ENCODE data around the gene DSCAML1. TPM values are rescaled to one million over a fixed set of nuclear protein-coding genes. Genes with fewer than 3 reads are reported as not detected.
A peak's percentile ranks its signal among the peaks of the same experiment; 100 is the strongest.

Gene DSCAML1
- total RNA-seq, 1 experiment from 2014 or later = not detected

DNA sequence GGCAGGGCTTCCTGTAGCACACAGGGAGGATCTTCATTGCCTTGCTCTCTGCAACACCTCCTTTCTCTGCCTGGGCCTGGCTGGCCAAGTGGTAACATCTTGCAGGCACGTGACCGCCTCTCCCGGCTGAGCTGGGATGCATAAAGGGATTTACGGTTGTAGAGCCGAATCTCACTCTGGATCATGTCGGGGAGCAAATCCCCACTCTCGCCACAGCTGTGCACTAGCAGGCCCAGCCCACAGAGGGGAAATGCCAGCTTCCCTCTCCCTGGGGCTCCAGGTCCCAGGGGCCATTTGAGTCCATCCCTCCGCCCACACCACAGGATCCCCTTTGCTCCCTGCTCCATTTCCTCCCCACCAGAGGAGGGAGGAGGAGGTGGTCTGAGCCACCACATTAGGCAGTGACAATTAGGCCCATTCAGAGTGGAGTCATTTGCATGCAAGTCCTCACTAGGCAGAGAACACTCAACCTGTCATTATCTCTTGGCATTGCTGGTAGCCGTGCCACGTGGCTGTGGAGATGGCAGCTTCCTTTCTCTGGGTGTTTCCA, 196.7 kb downstream of the DSCAML1 start:
- H3K4me2 ChIP-seq (ENCODE audit: low read length) = no peak overlapping the region
- ChIA-PET POLR2A (no interaction called here), CTCF (no interaction called here)

DNA sequence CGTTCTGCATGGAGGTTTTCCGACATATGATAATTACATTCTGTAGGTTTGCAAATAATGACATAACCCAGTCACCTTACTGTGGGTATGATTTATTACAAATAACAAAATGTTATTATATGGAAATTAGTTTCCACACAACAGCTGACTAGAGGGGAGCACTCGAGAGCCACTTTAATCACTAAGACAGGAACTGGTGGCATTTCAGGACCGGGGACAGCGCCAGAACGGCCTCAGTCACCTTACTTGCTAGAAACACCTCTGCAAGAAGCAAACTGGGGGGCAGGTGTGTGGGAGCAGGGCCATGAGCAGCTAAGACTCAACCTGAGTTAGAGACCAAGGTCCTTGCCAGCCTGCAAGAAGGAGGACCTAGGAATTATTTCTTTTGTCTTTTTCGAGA, 199.9 kb downstream of the DSCAML1 start:
- ChIA-PET POLR2A (no interaction called here), CTCF (no interaction called here), RAD21 (ENCODE audit: low non-redundant PET in 1 of 2, low total read pairs in 2 of 2, uncharacterized antibody in 2 of 2, unreplicated experiment in 2 of 2) (no interaction called here)
- Histone ChIP-seq H3K27me3 (ENCODE audit: insufficient read depth, low read length) (peaks cover 44% of the 10 kb centered on the region), H3K79me2 (ENCODE audit: insufficient read depth, low read length) (no peaks in the 10 kb centered on the region), H3K27ac (ENCODE audit: low read depth, low read length) (no peak overlapping the region), H3K9me2 (ENCODE audit: insufficient read depth) (no peaks in the 10 kb centered on the region), H3K9ac (ENCODE audit: low read length) (no peak overlapping the region), H4K20me1 (ENCODE audit: insufficient read depth) (no peaks in the 10 kb centered on the region), H3K36me3 (ENCODE audit: control insufficient read depth in 1 of 2, insufficient read depth in 2 of 2, low read length in 2 of 2) (no peaks in the 10 kb centered on the region), H2AFZ (ENCODE audit: low read depth, low read length, poor library complexity, severe bottlenecking) (no peak overlapping the region), H3K4me2 (ENCODE audit: low read length) (no peak overlapping the region), H3K4me1 (ENCODE audit: control insufficient read depth in 1 of 2, insufficient read depth in 2 of 2, low read length in 2 of 2) (no peaks in the 10 kb centered on the region), H3K9me3 (ENCODE audit: control insufficient read depth in 1 of 2, insufficient read depth in 1 of 2, low read depth in 1 of 2, low read length in 2 of 2) (no peaks in the 10 kb centered on the region), H3K4me3 (replicated peaks in 1 of 2; ENCODE audit: low read depth in 1 of 2, low read length in 2 of 2) (no peak overlapping the region)
- BruUV-seq (replicated peaks) = no TSS peak
- TF ChIP-seq, protein P1, sequence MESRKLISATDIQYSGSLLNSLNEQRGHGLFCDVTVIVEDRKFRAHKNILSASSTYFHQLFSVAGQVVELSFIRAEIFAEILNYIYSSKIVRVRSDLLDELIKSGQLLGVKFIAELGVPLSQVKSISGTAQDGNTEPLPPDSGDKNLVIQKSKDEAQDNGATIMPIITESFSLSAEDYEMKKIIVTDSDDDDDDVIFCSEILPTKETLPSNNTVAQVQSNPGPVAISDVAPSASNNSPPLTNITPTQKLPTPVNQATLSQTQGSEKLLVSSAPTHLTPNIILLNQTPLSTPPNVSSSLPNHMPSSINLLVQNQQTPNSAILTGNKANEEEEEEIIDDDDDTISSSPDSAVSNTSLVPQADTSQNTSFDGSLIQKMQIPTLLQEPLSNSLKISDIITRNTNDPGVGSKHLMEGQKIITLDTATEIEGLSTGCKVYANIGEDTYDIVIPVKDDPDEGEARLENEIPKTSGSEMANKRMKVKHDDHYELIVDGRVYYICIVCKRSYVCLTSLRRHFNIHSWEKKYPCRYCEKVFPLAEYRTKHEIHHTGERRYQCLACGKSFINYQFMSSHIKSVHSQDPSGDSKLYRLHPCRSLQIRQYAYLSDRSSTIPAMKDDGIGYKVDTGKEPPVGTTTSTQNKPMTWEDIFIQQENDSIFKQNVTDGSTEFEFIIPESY (IDR thresholded peaks at IDR 0.05; ENCODE audit: extremely low read depth, insufficient replicate concordance, low read length) = no peak
- TF ChIP-seq, protein P2, sequence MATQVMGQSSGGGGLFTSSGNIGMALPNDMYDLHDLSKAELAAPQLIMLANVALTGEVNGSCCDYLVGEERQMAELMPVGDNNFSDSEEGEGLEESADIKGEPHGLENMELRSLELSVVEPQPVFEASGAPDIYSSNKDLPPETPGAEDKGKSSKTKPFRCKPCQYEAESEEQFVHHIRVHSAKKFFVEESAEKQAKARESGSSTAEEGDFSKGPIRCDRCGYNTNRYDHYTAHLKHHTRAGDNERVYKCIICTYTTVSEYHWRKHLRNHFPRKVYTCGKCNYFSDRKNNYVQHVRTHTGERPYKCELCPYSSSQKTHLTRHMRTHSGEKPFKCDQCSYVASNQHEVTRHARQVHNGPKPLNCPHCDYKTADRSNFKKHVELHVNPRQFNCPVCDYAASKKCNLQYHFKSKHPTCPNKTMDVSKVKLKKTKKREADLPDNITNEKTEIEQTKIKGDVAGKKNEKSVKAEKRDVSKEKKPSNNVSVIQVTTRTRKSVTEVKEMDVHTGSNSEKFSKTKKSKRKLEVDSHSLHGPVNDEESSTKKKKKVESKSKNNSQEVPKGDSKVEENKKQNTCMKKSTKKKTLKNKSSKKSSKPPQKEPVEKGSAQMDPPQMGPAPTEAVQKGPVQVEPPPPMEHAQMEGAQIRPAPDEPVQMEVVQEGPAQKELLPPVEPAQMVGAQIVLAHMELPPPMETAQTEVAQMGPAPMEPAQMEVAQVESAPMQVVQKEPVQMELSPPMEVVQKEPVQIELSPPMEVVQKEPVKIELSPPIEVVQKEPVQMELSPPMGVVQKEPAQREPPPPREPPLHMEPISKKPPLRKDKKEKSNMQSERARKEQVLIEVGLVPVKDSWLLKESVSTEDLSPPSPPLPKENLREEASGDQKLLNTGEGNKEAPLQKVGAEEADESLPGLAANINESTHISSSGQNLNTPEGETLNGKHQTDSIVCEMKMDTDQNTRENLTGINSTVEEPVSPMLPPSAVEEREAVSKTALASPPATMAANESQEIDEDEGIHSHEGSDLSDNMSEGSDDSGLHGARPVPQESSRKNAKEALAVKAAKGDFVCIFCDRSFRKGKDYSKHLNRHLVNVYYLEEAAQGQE (IDR thresholded peaks at IDR 0.05; ENCODE audit: low read depth) = peak; percentile 91
- DNase-seq (ENCODE audit: low read depth, low spot score) (peak; percentile 12), ATAC-seq (0 out of 2 replicates have a peak, but pooled peaks have one; percentile 52)
- intact Hi-C loops (cut with micrococcal nuclease) = no loop called here

More for the DNA sequence above, 196.7 kb downstream of the DSCAML1 start:
- Histone ChIP-seq H3K27ac (ENCODE audit: low read depth, low read length) (no peak overlapping the region), H2AFZ (ENCODE audit: low read depth, low read length, poor library complexity, severe bottlenecking) (no peak overlapping the region), H3K27me3 (ENCODE audit: insufficient read depth, low read length) (peaks cover 37% of the 10 kb centered on the region), H3K9me3 (ENCODE audit: control insufficient read depth in 1 of 2, insufficient read depth in 1 of 2, low read depth in 1 of 2, low read length in 2 of 2) (no peaks in the 10 kb centered on the region), H3K4me3 (replicated peaks in 1 of 2; ENCODE audit: low read depth in 1 of 2, low read length in 2 of 2) (no peak overlapping the region), H3K79me2 (ENCODE audit: insufficient read depth, low read length) (no peaks in the 10 kb centered on the region), H4K20me1 (ENCODE audit: insufficient read depth) (no peaks in the 10 kb centered on the region), H3K36me3 (ENCODE audit: control insufficient read depth in 1 of 2, insufficient read depth in 2 of 2, low read length in 2 of 2) (no peaks in the 10 kb centered on the region), H3K9ac (ENCODE audit: low read length) (no peak overlapping the region), H3K9me2 (ENCODE audit: insufficient read depth) (no peaks in the 10 kb centered on the region), H3K4me1 (ENCODE audit: control insufficient read depth in 1 of 2, insufficient read depth in 2 of 2, low read length in 2 of 2) (no peaks in the 10 kb centered on the region)
- no TSS peak for BruUV-seq (replicated peaks)
- RAD21 ChIA-PET (ENCODE audit: low non-redundant PET in 1 of 2, low total read pairs in 2 of 2, uncharacterized antibody in 2 of 2, unreplicated experiment in 2 of 2) = no interaction called here
- DNase-seq (ENCODE audit: low read depth, low spot score) (no peak), ATAC-seq (no peak)
- TF ChIP-seq RAD21 (IDR thresholded peaks at IDR 0.05; ENCODE audit: low read depth) = no peak
- no peak for TF ChIP-seq EZH2phosphoT487 (IDR thresholded peaks at IDR 0.05; ENCODE audit: borderline replicate concordance)
- no peak for TF ChIP-seq ZNF274 (IDR thresholded peaks at IDR 0.05; ENCODE audit: low read depth, low read length)
- no peak for TF ChIP-seq YY1 (IDR thresholded peaks at IDR 0.05; ENCODE audit: extremely low read depth, insufficient replicate concordance, low read depth, low read length)
- TF ChIP-seq, protein P3, sequence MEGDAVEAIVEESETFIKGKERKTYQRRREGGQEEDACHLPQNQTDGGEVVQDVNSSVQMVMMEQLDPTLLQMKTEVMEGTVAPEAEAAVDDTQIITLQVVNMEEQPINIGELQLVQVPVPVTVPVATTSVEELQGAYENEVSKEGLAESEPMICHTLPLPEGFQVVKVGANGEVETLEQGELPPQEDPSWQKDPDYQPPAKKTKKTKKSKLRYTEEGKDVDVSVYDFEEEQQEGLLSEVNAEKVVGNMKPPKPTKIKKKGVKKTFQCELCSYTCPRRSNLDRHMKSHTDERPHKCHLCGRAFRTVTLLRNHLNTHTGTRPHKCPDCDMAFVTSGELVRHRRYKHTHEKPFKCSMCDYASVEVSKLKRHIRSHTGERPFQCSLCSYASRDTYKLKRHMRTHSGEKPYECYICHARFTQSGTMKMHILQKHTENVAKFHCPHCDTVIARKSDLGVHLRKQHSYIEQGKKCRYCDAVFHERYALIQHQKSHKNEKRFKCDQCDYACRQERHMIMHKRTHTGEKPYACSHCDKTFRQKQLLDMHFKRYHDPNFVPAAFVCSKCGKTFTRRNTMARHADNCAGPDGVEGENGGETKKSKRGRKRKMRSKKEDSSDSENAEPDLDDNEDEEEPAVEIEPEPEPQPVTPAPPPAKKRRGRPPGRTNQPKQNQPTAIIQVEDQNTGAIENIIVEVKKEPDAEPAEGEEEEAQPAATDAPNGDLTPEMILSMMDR (IDR thresholded peaks at IDR 0.05 in 2 of 3, conservative IDR thresholded peaks at IDR 0.05 in 1 of 3; ENCODE audit: borderline replicate concordance in 1 of 3, insufficient read depth in 1 of 3, low read depth in 2 of 3, low read length in 2 of 3) = no peak
- TF ChIP-seq FOSL1 (IDR thresholded peaks at IDR 0.05; ENCODE audit: low read depth) = no peak
- no peak for TF ChIP-seq POLR2A (IDR thresholded peaks at IDR 0.05; ENCODE audit: borderline replicate concordance, extremely low read depth, insufficient read depth, insufficient read length)
- intact Hi-C loops (cut with micrococcal nuclease) = no loop called here

Measured in HCT116 (cell line).